HepG2 (cell line): ENCODE results near the gene NUP85. TPM values are rescaled to one million over a fixed set of nuclear protein-coding genes. Genes with fewer than 3 reads are reported as not detected.

Experiments
- CCAR2 ChIP-seq: fragments of 200-400 bp; formaldehyde crosslinking; optimal IDR thresholded peaks from 2 replicates; pipeline ENCODE3; 2018; ENCODE audit warnings: low read depth, mild to moderate bottlenecking, low read length, moderate library complexity
- FOXO1 ChIP-seq: sonication (generic); formaldehyde crosslinking; IDR thresholded peaks from 2 replicates; pipeline ENCODE4 v1.4.0; 2020; ENCODE audit warnings: missing genetic modification reagents
- MBNL3 ChIP-seq: fragments of 250-450 bp; sonication (Bioruptor Pico); conservative IDR thresholded peaks from 2 replicates; pipeline ENCODE4 v1.8.0; 2022; ENCODE audit warnings: mild to moderate bottlenecking, inconsistent platforms
- PAF1 ChIP-seq: IDR thresholded peaks from 2 replicates; pipeline ENCODE4 v1.6.1; 2016; ENCODE audit warnings: missing genetic modification reagents, missing compliant biosample characterization
- PHF21A ChIP-seq: sonication (generic); formaldehyde crosslinking; IDR thresholded peaks from 2 replicates; pipeline ENCODE4 v1.5.0; 2020; ENCODE audit warnings: mild to moderate bottlenecking, missing genetic modification reagents
- PHF5A ChIP-seq: IDR thresholded peaks from one replicate; pipeline ENCODE4 v1.6.1; 2018; ENCODE audit warnings: low read depth, missing genetic modification reagents; ENCODE audit not compliant: unreplicated experiment
- U2AF2 ChIP-seq: fragments of 200-400 bp; formaldehyde crosslinking; IDR thresholded peaks from 2 replicates; pipeline ENCODE4 v1.6.1; 2017; ENCODE audit warnings: low read depth, mild to moderate bottlenecking, low read length
- ZNF138 ChIP-seq: sonication (generic); formaldehyde crosslinking; IDR thresholded peaks from 2 replicates; pipeline ENCODE4 v1.5.0; 2020; ENCODE audit warnings: mild to moderate bottlenecking, low read depth, missing genetic modification reagents
- ZNF292 ChIP-seq: sonication (generic); formaldehyde crosslinking; IDR thresholded peaks from 2 replicates; pipeline ENCODE4 v1.8.1; 2022; ENCODE audit warnings: mild to moderate bottlenecking, low read depth, missing genetic modification reagents, borderline replicate concordance
- ZNF484 ChIP-seq: sonication (generic); formaldehyde crosslinking; IDR thresholded peaks from 2 replicates; pipeline ENCODE4 v1.5.1; 2020; ENCODE audit warnings: mild to moderate bottlenecking, low read depth, missing genetic modification reagents, borderline replicate concordance
- ZNF563 ChIP-seq: sonication (generic); formaldehyde crosslinking; IDR thresholded peaks from 2 replicates; pipeline ENCODE4 v1.8.0; 2022; ENCODE audit warnings: mild to moderate bottlenecking, moderate library complexity, missing genetic modification reagents
- ZNF891 ChIP-seq: sonication (generic); formaldehyde crosslinking; IDR thresholded peaks from 2 replicates; pipeline ENCODE4 v1.5.0; 2020; ENCODE audit warnings: mild to moderate bottlenecking, missing genetic modification reagents
- ZSCAN25 ChIP-seq: sonication (generic); formaldehyde crosslinking; IDR thresholded peaks from 2 replicates; pipeline ENCODE4 v1.8.0; 2022; ENCODE audit warnings: mild to moderate bottlenecking, missing genetic modification reagents
- polyA plus RNA-seq, 8 experiments: library from polyadenylated mRNA; depleted of rRNA in 3 of 8; stranded (reverse) in 7 of 8; unstranded in 1 of 8; fragments of >200 nt; fragmentation: Illumina TruSeq in 4 of 8; extraction: Trizol in 4 of 8; gene quantifications; 2 replicates each; pipeline versions ENCODE4 v1.2.1 to v1.2.3, GENCODE V29; 2011 to 2016; ENCODE audit warnings: low read depth in 4 of 8, missing spikeins in 1 of 8, mixed read lengths in 1 of 8; ENCODE audit not compliant: insufficient read depth in 1 of 8
- total RNA-seq, 5 experiments: library from RNA; depleted of rRNA; stranded (reverse); fragments of >200 nt; fragmentation: Illumina TruSeq; extraction: Trizol; gene quantifications; 2 replicates each; pipeline ENCODE4 v1.2.3, GENCODE V29; 2016; ENCODE audit warnings: low read depth in 1 of 5
- TF ChIP-seq, protein P1 (sequence below): sonication (generic); formaldehyde crosslinking; IDR thresholded peaks from 2 replicates; pipeline ENCODE4 v1.4.0; 2020; ENCODE audit warnings: missing genetic modification reagents, mild to moderate bottlenecking, borderline replicate concordance
- TF ChIP-seq, protein P2 (sequence below): sonication (generic); formaldehyde crosslinking; IDR thresholded peaks from 2 replicates; pipeline ENCODE4 v1.4.0; 2020; ENCODE audit warnings: mild to moderate bottlenecking, missing genetic modification reagents, borderline replicate concordance
- TF ChIP-seq, protein P3 (sequence below): sonication (generic); formaldehyde crosslinking; IDR thresholded peaks from 2 replicates; pipeline ENCODE4 v1.5.0; 2020; ENCODE audit warnings: mild to moderate bottlenecking, missing genetic modification reagents, borderline replicate concordance
- TF ChIP-seq, protein P4 (sequence below): sonication (generic); formaldehyde crosslinking; IDR thresholded peaks from 2 replicates; pipeline ENCODE4 v1.4.0; 2020; ENCODE audit warnings: mild to moderate bottlenecking, missing genetic modification reagents

The NUP85 gene
- total and polyA plus RNA-seq, 2 of the 13 experiments (the other 11 are each of a cell fraction or from before 2014, with no cell fraction given), result 89.1 to 124 TPM

DNA sequence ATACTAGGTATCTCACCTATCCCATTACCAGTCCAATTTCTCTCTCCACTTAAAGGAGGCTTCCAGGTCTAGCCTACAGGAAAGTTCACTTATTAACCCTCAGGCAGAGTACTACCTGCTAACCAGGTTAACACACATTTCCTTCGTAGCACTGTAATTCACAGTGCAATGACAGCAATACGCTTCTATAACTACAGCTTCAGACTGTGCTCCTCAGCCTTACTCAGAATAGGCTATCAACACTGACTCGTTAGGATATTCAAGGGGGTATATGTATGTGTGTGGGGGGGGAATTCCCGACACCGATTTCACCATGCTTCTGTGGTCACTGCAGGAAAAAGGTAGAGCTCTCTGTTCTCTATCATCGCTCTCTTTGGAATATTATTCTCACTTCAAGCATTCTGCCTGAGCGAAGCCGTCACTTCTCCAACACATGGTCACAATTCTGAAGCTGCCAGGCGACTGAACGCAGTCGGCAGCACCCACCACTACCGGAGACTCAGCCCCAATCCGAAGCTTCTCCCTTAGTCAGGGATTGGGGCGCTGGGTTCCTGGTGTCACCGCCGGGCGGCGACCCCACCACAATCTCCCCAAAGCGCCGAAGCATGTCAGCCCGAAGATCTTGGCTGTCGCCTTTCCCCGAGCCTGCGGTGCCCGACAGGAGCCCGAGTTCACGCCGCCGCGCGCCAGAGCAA lies 55.3 kb downstream of the NUP85 start (continued):
- TF ChIP-seq, protein P1, sequence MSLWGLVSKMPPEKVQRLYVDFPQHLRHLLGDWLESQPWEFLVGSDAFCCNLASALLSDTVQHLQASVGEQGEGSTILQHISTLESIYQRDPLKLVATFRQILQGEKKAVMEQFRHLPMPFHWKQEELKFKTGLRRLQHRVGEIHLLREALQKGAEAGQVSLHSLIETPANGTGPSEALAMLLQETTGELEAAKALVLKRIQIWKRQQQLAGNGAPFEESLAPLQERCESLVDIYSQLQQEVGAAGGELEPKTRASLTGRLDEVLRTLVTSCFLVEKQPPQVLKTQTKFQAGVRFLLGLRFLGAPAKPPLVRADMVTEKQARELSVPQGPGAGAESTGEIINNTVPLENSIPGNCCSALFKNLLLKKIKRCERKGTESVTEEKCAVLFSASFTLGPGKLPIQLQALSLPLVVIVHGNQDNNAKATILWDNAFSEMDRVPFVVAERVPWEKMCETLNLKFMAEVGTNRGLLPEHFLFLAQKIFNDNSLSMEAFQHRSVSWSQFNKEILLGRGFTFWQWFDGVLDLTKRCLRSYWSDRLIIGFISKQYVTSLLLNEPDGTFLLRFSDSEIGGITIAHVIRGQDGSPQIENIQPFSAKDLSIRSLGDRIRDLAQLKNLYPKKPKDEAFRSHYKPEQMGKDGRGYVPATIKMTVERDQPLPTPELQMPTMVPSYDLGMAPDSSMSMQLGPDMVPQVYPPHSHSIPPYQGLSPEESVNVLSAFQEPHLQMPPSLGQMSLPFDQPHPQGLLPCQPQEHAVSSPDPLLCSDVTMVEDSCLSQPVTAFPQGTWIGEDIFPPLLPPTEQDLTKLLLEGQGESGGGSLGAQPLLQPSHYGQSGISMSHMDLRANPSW (CRISPR knock-in tag), result no peak
- TF ChIP-seq U2AF2 (no peak), CCAR2 (no peak), PHF5A (CRISPR knock-in tag) (no peak), MBNL3 (CRISPR knock-in tag) (no peak), ZNF891 (0 out of 2 replicates have a peak, but pooled peaks have one; percentile 91), ZNF563 (CRISPR knock-in tag) (no peak), ZNF138 (CRISPR knock-in tag) (no peak), ZNF292 (CRISPR knock-in tag) (0 out of 2 replicates have a peak, but pooled peaks have one; percentile 6), ZNF484 (CRISPR knock-in tag) (0 out of 2 replicates have a peak, but pooled peaks have one; percentile 50), PAF1 (CRISPR knock-in tag) (no peak), ZSCAN25 (CRISPR knock-in tag) (no peak), FOXO1 (CRISPR knock-in tag) (no peak), PHF21A (CRISPR knock-in tag) (0 out of 2 replicates have a peak, but pooled peaks have one; percentile 8)
- TF ChIP-seq, protein P2, sequence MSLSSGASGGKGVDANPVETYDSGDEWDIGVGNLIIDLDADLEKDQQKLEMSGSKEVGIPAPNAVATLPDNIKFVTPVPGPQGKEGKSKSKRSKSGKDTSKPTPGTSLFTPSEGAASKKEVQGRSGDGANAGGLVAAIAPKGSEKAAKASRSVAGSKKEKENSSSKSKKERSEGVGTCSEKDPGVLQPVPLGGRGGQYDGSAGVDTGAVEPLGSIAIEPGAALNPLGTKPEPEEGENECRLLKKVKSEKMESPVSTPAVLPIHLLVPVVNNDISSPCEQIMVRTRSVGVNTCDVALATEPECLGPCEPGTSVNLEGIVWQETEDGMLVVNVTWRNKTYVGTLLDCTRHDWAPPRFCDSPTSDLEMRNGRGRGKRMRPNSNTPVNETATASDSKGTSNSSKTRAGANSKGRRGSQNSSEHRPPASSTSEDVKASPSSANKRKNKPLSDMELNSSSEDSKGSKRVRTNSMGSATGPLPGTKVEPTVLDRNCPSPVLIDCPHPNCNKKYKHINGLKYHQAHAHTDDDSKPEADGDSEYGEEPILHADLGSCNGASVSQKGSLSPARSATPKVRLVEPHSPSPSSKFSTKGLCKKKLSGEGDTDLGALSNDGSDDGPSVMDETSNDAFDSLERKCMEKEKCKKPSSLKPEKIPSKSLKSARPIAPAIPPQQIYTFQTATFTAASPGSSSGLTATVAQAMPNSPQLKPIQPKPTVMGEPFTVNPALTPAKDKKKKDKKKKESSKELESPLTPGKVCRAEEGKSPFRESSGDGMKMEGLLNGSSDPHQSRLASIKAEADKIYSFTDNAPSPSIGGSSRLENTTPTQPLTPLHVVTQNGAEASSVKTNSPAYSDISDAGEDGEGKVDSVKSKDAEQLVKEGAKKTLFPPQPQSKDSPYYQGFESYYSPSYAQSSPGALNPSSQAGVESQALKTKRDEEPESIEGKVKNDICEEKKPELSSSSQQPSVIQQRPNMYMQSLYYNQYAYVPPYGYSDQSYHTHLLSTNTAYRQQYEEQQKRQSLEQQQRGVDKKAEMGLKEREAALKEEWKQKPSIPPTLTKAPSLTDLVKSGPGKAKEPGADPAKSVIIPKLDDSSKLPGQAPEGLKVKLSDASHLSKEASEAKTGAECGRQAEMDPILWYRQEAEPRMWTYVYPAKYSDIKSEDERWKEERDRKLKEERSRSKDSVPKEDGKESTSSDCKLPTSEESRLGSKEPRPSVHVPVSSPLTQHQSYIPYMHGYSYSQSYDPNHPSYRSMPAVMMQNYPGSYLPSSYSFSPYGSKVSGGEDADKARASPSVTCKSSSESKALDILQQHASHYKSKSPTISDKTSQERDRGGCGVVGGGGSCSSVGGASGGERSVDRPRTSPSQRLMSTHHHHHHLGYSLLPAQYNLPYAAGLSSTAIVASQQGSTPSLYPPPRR (CRISPR knock-in tag), result no peak
- TF ChIP-seq, protein P3, sequence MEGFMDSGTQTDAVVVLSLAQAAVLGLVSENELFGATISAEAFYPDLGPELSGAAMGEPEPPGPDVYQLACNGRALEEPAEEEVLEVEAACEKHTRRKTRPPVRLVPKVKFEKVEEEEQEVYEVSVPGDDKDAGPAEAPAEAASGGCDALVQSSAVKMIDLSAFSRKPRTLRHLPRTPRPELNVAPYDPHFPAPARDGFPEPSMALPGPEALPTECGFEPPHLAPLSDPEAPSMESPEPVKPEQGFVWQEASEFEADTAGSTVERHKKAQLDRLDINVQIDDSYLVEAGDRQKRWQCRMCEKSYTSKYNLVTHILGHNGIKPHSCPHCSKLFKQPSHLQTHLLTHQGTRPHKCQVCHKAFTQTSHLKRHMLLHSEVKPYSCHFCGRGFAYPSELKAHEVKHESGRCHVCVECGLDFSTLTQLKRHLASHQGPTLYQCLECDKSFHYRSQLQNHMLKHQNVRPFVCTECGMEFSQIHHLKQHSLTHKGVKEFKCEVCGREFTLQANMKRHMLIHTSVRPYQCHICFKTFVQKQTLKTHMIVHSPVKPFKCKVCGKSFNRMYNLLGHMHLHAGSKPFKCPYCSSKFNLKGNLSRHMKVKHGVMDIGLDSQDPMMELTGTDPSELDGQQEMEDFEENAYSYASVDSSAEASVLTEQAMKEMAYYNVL (CRISPR knock-in tag), result peak; percentile 12; the same call in 1 of the 2 replicates
- TF ChIP-seq, protein P4, sequence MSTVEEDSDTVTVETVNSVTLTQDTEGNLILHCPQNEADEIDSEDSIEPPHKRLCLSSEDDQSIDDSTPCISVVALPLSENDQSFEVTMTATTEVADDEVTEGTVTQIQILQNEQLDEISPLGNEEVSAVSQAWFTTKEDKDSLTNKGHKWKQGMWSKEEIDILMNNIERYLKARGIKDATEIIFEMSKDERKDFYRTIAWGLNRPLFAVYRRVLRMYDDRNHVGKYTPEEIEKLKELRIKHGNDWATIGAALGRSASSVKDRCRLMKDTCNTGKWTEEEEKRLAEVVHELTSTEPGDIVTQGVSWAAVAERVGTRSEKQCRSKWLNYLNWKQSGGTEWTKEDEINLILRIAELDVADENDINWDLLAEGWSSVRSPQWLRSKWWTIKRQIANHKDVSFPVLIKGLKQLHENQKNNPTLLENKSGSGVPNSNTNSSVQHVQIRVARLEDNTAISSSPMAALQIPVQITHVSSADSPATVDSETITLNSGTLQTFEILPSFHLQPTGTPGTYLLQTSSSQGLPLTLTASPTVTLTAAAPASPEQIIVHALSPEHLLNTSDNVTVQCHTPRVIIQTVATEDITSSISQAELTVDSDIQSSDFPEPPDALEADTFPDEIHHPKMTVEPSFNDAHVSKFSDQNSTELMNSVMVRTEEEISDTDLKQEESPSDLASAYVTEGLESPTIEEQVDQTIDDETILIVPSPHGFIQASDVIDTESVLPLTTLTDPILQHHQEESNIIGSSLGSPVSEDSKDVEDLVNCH (CRISPR knock-in tag), result 0 out of 2 replicates have a peak, but pooled peaks have one; percentile 2
